Prostate gland (tissue), 2 donors: ENCODE measurements around the gene OSBPL6.

Experiments used
- POLR2AphosphoS5 ChIP-seq: sonication (generic); formaldehyde crosslinking; IDR thresholded peaks from one replicate; pipeline ENCODE4 v1.6.1; 2017; ENCODE audit warnings: antibody characterized with exemption
- TF ChIP-seq, protein P1 (sequence below), 4 experiments: fragments of 200-600 bp in 2 of 4; fragments of 450-650 bp in 2 of 4; sonication (generic) in 2 of 4; IDR thresholded peaks; 1 replicate in 3 of 4; 2 replicates in 1 of 4; pipeline ENCODE4 v1.5.1; 2016 to 2019; ENCODE audit warnings: antibody characterized with exemption in 4 of 4, mild to moderate bottlenecking in 2 of 4, moderate library complexity in 2 of 4

DNA sequence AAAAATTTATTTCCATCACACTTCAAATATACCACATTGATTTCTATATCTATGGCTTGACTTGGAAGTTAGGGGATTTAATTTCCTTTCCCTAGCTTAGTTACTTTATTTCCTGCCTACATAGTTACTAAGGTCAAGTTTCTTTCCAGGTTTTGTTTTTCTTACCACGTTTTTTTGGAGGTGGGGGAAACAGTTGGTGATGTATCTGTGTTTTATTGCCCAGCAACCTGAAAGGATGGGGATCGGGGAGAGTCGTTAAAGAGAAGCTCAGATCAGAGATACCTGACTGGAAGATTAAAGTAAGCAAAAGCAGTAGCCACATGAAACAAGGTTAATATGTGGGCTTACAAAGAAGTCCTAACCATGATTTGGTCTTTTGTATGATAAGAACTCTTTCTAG is 127.8 kb downstream of the OSBPL6 start:
- TF ChIP-seq, protein P1, sequence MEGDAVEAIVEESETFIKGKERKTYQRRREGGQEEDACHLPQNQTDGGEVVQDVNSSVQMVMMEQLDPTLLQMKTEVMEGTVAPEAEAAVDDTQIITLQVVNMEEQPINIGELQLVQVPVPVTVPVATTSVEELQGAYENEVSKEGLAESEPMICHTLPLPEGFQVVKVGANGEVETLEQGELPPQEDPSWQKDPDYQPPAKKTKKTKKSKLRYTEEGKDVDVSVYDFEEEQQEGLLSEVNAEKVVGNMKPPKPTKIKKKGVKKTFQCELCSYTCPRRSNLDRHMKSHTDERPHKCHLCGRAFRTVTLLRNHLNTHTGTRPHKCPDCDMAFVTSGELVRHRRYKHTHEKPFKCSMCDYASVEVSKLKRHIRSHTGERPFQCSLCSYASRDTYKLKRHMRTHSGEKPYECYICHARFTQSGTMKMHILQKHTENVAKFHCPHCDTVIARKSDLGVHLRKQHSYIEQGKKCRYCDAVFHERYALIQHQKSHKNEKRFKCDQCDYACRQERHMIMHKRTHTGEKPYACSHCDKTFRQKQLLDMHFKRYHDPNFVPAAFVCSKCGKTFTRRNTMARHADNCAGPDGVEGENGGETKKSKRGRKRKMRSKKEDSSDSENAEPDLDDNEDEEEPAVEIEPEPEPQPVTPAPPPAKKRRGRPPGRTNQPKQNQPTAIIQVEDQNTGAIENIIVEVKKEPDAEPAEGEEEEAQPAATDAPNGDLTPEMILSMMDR (IDR thresholded peaks at IDR 0.05): no peak
- no peak for TF ChIP-seq POLR2AphosphoS5
